ENCODE data around the gene ENKUR.
"Not testable (repeated sequence)": the region's sequence is repeated elsewhere in the genome, so short reads cannot be mapped to it uniquely, and the experiment has no call there.

The ENKUR gene

GRCh38 chr10:25046641-25047040 is 30.7 kb upstream of the ENKUR start:
- Mint-ChIP-seq H3K36me3 (peaks cover 2% of the 10 kb centered on the region), H3K9me3 (ENCODE audit: low read depth) (no peaks in the 10 kb centered on the region), H3K4me1 (ENCODE audit: low read depth) (no peaks in the 10 kb centered on the region), H3K27ac (no peak overlapping the region), H3K4me3 (no peak overlapping the region), H3K27me3 (peaks cover 13% of the 10 kb centered on the region)

GRCh38 chr10:25039531-25039930 is 23.6 kb upstream of the ENKUR start:
- Mint-ChIP-seq H3K4me1 (ENCODE audit: low read depth) (peaks cover 8% of the 10 kb centered on the region), H3K36me3 (no peaks in the 10 kb centered on the region), H3K27me3 (peaks cover 6% of the 10 kb centered on the region), H3K9me3 (ENCODE audit: low read depth) (no peaks in the 10 kb centered on the region), H3K27ac (no peak overlapping the region), H3K4me3 (no peak overlapping the region)

GRCh38 chr10:25038325-25038724 is 22.4 kb upstream of the ENKUR start:
- no peak overlapping the region for H3K4me3 Mint-ChIP-seq
- H3K27ac Mint-ChIP-seq, result no peak overlapping the region
- peaks cover 6% of the 10 kb centered on the region for H3K27me3 Mint-ChIP-seq
- H3K36me3 Mint-ChIP-seq, result no peaks in the 10 kb centered on the region
- H3K4me1 Mint-ChIP-seq (ENCODE audit: low read depth), result peaks cover 8% of the 10 kb centered on the region
- H3K9me3 Mint-ChIP-seq (ENCODE audit: low read depth), result no peaks in the 10 kb centered on the region

DNA sequence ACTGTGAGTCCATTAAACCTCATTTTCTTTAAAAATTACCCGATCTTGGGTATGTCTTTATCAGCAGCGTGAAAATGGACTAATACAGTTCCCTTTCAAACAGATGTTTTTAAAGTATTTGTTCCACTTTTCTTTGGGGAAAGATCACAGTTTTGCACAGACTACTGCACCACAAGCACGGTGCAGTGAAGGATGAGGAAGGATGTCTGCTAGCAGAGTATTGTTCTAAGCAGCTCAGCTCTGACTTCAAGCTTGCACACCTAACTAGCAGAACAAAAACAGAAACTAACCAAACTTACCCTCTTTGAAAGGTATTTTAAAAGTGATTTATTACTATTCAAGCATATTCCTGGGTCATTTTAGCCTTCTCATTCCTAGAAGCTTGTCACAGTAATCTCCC is 20.4 kb upstream of the ENKUR start:
- H3K36me3 Mint-ChIP-seq, result no peaks in the 10 kb centered on the region
- no peaks in the 10 kb centered on the region for H3K9me3 Mint-ChIP-seq (ENCODE audit: low read depth)
- H3K4me3 Mint-ChIP-seq, result no peak overlapping the region
- peaks cover 8% of the 10 kb centered on the region for H3K4me1 Mint-ChIP-seq (ENCODE audit: low read depth)
- H3K27ac Mint-ChIP-seq, result no peak overlapping the region
- H3K27me3 Mint-ChIP-seq, result peaks cover 6% of the 10 kb centered on the region

GRCh38 chr10:25029519-25029918 is 13.6 kb upstream of the ENKUR start:
- H3K27me3 Mint-ChIP-seq, result no peaks in the 10 kb centered on the region
- peaks cover 10% of the 10 kb centered on the region for H3K36me3 Mint-ChIP-seq
- H3K4me1 Mint-ChIP-seq (ENCODE audit: low read depth), result no peaks in the 10 kb centered on the region
- H3K4me3 Mint-ChIP-seq, result no peak overlapping the region
- H3K27ac Mint-ChIP-seq, result no peak overlapping the region
- H3K9me3 Mint-ChIP-seq (ENCODE audit: low read depth), result no peaks in the 10 kb centered on the region

GRCh38 chr10:25028711-25029110 is 12.8 kb upstream of the ENKUR start:
- no peaks in the 10 kb centered on the region for H3K27me3 Mint-ChIP-seq

DNA sequence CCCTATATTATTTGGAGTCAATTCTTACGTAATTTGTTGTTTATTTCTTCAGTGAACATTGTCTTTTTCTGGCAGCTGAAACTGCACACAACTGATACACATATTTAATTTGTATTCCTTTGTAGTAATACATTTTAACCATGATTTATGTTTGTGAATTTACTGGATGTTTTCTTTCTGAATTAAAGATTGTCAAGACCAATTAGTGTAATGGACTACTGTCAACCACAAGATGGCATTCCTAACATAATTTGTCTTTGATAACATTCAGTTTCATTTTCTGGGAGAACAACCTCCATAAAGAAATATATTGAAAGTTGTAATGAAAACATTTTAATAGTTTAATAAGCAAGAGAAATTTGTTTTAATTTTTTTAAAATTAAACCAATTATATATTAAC is 10.5 kb upstream of the ENKUR start:
- Mint-ChIP-seq H3K9me3 (ENCODE audit: low read depth) (no peaks in the 10 kb centered on the region), H3K27ac (no peak overlapping the region), H3K36me3 (peaks cover 17% of the 10 kb centered on the region), H3K4me1 (ENCODE audit: low read depth) (no peaks in the 10 kb centered on the region), H3K4me3 (no peak overlapping the region), H3K27me3 (no peaks in the 10 kb centered on the region)

More at GRCh38 chr10:25028711-25029110, 12.8 kb upstream of the ENKUR start:
- H3K9me3 Mint-ChIP-seq (ENCODE audit: low read depth), result no peaks in the 10 kb centered on the region
- H3K36me3 Mint-ChIP-seq, result peaks cover 14% of the 10 kb centered on the region
- H3K4me3 Mint-ChIP-seq, result no peak overlapping the region
- no peaks in the 10 kb centered on the region for H3K4me1 Mint-ChIP-seq (ENCODE audit: low read depth)
- no peak overlapping the region for H3K27ac Mint-ChIP-seq

GRCh38 chr10:25024528-25024927 is 8.6 kb upstream of the ENKUR start:
- H3K4me3 Mint-ChIP-seq, result no peak overlapping the region
- peaks cover 7% of the 10 kb centered on the region for H3K4me1 Mint-ChIP-seq (ENCODE audit: low read depth)
- H3K36me3 Mint-ChIP-seq, result peaks cover 14% of the 10 kb centered on the region
- no peaks in the 10 kb centered on the region for H3K27me3 Mint-ChIP-seq
- no peaks in the 10 kb centered on the region for H3K9me3 Mint-ChIP-seq (ENCODE audit: low read depth)
- H3K27ac Mint-ChIP-seq, result no peak overlapping the region

DNA sequence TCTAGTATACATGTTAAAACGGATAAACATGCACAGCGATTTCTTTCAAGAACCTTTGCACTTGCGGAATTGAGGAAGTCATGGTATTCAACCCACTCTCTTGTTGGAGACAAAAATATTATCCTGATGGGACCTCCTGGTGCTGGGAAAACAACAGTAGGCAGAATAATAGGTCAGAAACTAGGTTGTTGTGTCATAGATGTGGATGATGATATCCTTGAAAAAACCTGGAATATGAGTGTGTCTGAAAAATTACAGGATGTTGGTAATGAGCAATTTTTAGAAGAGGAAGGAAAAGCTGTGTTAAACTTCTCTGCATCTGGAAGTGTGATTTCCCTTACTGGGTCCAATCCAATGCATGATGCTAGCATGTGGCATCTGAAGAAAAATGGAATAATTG is 7.3 kb upstream of the ENKUR start:
- no peak overlapping the region for H3K4me3 Mint-ChIP-seq
- H3K36me3 Mint-ChIP-seq, result peaks cover 9% of the 10 kb centered on the region
- H3K27ac Mint-ChIP-seq, result no peak overlapping the region
- H3K27me3 Mint-ChIP-seq, result no peaks in the 10 kb centered on the region
- peaks cover 14% of the 10 kb centered on the region for H3K4me1 Mint-ChIP-seq (ENCODE audit: low read depth)
- no peaks in the 10 kb centered on the region for H3K9me3 Mint-ChIP-seq (ENCODE audit: low read depth)

GRCh38 chr10:25018703-25019102 is 2.7 kb upstream of the ENKUR start:
- Mint-ChIP-seq H3K27me3 (no peaks in the 10 kb centered on the region), H3K4me1 (ENCODE audit: low read depth) (peaks cover 34% of the 10 kb centered on the region), H3K9me3 (ENCODE audit: low read depth) (no peaks in the 10 kb centered on the region)

DNA sequence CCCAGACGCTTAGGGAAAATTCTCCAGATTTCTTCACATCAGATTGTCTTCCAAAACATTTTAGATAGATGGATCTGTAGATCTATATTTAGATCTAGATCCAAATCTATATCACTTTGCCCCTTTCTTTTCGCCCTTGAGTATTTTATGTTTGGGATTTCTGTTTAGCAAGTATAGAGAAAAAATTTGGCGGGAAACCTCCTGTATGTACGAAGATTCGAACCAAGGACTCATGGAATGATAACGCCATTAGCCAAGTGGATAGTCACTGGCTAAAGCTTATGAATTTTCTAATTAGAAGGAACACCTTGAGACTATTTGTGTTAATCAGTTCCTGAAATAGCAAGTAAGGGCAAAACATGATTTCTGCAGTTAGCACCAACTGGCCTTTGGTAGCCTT is 1.7 kb upstream of the ENKUR start:
- Mint-ChIP-seq H3K4me1 (ENCODE audit: low read depth) (peaks cover 34% of the 10 kb centered on the region), H3K27ac (peak overlapping the region; percentile 100), H3K9me3 (ENCODE audit: low read depth) (no peaks in the 10 kb centered on the region)

More at GRCh38 chr10:25018703-25019102, 2.7 kb upstream of the ENKUR start:
- Mint-ChIP-seq H3K36me3 (peaks cover 5% of the 10 kb centered on the region), H3K27ac (peak overlapping the region; percentile 100), H3K4me3 (peak overlapping the region; percentile 99)

GRCh38 chr10:25017154-25017590 is 1.2 kb upstream of the ENKUR start:
- Mint-ChIP-seq H3K36me3 (peaks cover 2% of the 10 kb centered on the region), H3K27ac (peak overlapping the region; percentile 100), H3K27me3 (no peaks in the 10 kb centered on the region), H3K4me3 (peak overlapping the region; percentile 99), H3K9me3 (ENCODE audit: low read depth) (no peaks in the 10 kb centered on the region), H3K4me1 (ENCODE audit: low read depth) (peaks cover 34% of the 10 kb centered on the region)

More for the DNA sequence above, 1.7 kb upstream of the ENKUR start:
- H3K4me3 Mint-ChIP-seq, result peak overlapping the region; percentile 99
- H3K36me3 Mint-ChIP-seq, result peaks cover 2% of the 10 kb centered on the region
- H3K27me3 Mint-ChIP-seq, result no peaks in the 10 kb centered on the region

GRCh38 chr10:25016376-25017153 is 607 bp upstream of the ENKUR start, which contains the start of gene THNSL1:
TSS of gene THNSL1 (plus strand) at chr10:25016612. CDS start at chr10:25023224, 6,612 bp downstream.
- H3K9me3 Mint-ChIP-seq (ENCODE audit: low read depth), result no peaks in the 10 kb centered on the region
- H3K4me1 Mint-ChIP-seq (ENCODE audit: low read depth), result peaks cover 34% of the 10 kb centered on the region
- peak within 1 kb of the TSS; percentile 100 for H3K27ac Mint-ChIP-seq
- peaks cover 2% of the 10 kb centered on the region for H3K36me3 Mint-ChIP-seq
- H3K27me3 Mint-ChIP-seq, result no peaks in the 10 kb centered on the region
- H3K4me3 Mint-ChIP-seq, result peak within 1 kb of the TSS; percentile 99

DNA sequence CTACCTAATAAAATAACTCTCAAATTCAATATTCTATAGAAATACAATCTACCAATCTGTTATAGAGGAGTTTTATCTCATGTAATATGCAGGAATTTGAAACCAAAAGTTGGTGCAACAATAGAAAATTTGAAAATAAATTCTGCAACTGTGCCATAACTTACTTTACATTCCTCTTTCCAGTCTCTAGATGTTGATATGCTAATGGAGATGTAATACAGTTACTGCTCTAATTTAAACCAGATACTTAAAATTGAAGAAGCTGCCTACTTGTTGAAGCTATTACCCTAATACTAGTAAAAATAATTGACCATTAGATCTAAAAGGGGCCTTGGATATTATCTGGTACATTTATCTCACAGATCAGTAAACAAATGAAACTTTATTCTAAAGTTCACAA is 1.4 kb downstream of the ENKUR start:
- H3K9me3 Mint-ChIP-seq (ENCODE audit: low read depth), result no peaks in the 10 kb centered on the region

GRCh38 chr10:25011591-25011990 is 4.4 kb downstream of the ENKUR start:
- H3K9me3 Mint-ChIP-seq (ENCODE audit: low read depth); H3K27me3 Mint-ChIP-seq; H3K36me3 Mint-ChIP-seq; H3K4me1 Mint-ChIP-seq (ENCODE audit: low read depth); H3K27ac Mint-ChIP-seq; H3K4me3 Mint-ChIP-seq: not testable (repeated sequence)

More for the DNA sequence above, 1.4 kb downstream of the ENKUR start:
- H3K27ac Mint-ChIP-seq, result no peak overlapping the region
- H3K4me3 Mint-ChIP-seq, result no peak overlapping the region
- H3K4me1 Mint-ChIP-seq (ENCODE audit: low read depth), result peaks cover 28% of the 10 kb centered on the region
- no peaks in the 10 kb centered on the region for H3K27me3 Mint-ChIP-seq
- H3K36me3 Mint-ChIP-seq, result peaks cover 2% of the 10 kb centered on the region

DNA sequence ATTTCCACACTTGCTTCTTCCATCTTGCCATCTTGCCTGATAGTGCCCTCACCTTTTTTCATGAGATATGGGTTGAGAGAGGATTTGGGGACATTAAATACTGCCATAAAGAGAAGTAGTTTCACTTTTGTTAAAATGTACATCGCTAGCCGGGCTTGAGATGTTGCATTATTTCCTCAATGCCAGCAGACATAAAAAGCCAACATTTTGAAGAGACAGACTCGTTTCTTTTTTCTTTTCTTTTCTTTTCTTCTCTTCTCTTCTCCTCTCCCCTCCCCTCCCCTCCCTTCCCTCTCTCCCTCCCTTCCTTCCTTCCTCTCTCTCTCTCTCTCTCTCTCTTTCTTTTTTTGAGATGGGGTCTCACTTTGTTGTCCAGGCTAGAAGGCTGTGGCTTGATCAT is 17.9 kb downstream of the ENKUR start:
- Mint-ChIP-seq H3K4me3 (no peak overlapping the region), H3K27ac (no peak overlapping the region), H3K36me3 (peaks cover 3% of the 10 kb centered on the region)

More for the DNA sequence above, 17.9 kb downstream of the ENKUR start:
- H3K4me1 Mint-ChIP-seq (ENCODE audit: low read depth), result no peaks in the 10 kb centered on the region
- H3K27me3 Mint-ChIP-seq, result no peaks in the 10 kb centered on the region
- peaks cover 15% of the 10 kb centered on the region for H3K9me3 Mint-ChIP-seq (ENCODE audit: low read depth)
